GM13976 (cell line): ENCODE measurements around the gene ATP8B3.
"Not testable (repeated sequence)": the region's sequence is repeated elsewhere in the genome, so short reads cannot be mapped to it uniquely, and the experiment has no call there.

Experiments used
- DNase-seq: peaks from one replicate; pipeline ENCODE4 v3.0.0; 2012; ENCODE audit warnings: low spot score
- in situ Hi-C: fragments of 300-500 bp; cut with MboI; formaldehyde crosslinking; loops from one replicate; pipeline ENCODE4 v1.12.0; 2022; ENCODE audit warnings: low sequenced_read_pairs, mixed read lengths, inconsistent platforms; ENCODE audit not compliant: unreplicated experiment
- TF ChIP-seq, protein P1 (sequence below): IDR thresholded peaks from 2 replicates; pipeline ENCODE4 v1.5.1; 2012; ENCODE audit warnings: borderline replicate concordance, mild to moderate bottlenecking; ENCODE audit not compliant: insufficient read depth; ENCODE audit errors: extremely low read depth, missing control alignments, control extremely low read depth

Gene ATP8B3

DNA sequence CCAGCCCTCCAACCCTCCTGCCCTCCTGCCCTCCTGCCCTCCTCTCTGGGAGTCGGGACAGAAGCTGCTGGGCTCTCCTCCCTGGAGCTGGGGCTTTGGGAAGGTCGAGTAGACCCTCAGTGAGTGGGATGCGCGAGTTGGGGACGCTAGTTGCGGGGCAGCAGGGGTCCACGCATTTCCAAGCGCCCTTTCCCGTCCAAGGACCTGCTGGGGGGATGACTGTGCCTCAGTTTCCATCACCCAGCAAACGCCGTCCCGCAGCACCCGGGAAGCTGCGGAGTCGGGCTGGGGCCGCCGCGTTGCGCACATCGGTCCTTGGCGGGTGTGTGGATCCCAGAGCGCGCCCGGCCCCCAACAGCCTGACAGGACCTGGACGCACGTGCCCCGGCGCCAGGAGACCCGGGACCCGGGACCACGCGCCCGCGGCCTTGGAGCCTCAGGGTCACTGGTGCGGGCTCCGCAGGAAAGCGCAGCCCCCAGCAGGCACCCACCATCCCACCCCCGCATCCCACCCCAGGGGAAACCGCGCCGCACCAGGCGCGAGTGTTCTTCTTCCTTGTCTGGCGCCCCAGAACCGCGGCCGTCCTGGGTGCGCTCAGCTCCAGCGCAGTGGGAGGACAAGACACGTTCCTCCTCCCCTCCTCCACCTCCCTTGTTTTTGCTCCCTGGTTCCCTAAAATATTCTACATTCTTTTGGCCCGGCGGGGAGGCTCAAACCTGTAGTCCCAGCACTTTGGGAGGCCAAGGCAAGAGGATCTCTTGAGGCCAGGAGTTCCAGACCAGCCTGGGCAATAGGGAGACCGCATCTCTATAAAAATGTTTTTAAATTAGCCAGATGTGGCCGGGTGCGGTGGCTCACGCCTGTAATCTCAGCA, 49.6 kb downstream of the ATP8B3 start:
- TF ChIP-seq, protein P1, sequence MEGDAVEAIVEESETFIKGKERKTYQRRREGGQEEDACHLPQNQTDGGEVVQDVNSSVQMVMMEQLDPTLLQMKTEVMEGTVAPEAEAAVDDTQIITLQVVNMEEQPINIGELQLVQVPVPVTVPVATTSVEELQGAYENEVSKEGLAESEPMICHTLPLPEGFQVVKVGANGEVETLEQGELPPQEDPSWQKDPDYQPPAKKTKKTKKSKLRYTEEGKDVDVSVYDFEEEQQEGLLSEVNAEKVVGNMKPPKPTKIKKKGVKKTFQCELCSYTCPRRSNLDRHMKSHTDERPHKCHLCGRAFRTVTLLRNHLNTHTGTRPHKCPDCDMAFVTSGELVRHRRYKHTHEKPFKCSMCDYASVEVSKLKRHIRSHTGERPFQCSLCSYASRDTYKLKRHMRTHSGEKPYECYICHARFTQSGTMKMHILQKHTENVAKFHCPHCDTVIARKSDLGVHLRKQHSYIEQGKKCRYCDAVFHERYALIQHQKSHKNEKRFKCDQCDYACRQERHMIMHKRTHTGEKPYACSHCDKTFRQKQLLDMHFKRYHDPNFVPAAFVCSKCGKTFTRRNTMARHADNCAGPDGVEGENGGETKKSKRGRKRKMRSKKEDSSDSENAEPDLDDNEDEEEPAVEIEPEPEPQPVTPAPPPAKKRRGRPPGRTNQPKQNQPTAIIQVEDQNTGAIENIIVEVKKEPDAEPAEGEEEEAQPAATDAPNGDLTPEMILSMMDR, result no peak
- in situ Hi-C loops, result loop anchor here (5.0 to 10.0 kb wide), 2 partner anchors 88 to 220 kb away; no protein-coding TSS in a partner anchor

DNA sequence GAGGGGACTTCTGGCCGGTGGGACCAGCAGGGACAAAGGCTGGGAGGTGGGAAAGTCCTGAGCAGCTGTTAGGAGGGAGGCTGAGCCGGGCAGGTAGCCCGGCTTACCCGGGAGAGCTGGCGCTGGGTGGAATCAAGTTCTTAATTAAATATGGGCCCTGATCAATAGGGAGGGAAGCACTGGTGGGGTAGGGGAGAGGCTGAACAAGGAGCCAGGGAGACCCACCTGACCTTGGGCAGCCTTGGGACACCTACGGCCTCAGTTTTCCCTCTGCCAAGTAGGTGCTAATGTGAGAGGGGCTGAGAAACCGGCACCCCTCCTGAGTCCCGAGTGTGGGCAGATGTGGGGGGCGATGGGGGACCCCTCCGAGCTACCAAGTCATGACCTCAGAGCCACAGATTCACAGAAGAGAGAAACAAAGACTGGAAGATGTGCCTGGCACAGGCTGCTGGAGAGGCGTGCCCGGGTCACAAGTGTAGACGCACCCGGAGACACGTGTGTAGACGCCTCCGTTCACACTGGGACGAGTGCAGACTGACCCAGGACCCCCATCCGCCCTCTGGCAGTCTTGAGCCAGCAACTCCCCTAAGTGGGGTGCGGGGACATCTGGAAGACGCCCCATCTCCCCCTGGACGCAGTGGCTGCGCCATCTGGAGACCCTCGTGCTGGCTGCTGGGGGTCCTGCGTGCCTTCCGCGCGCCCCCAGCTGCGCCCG, 50.4 kb downstream of the ATP8B3 start:
- in situ Hi-C loops, result loop anchor here (5.0 to 10.0 kb wide), 2 partner anchors 87 to 219 kb away; no protein-coding TSS in a partner anchor
- DNase-seq, result no peak
- TF ChIP-seq, protein P1, result no peak

More for the DNA sequence above, 49.6 kb downstream of the ATP8B3 start:
- no peak for DNase-seq

DNA sequence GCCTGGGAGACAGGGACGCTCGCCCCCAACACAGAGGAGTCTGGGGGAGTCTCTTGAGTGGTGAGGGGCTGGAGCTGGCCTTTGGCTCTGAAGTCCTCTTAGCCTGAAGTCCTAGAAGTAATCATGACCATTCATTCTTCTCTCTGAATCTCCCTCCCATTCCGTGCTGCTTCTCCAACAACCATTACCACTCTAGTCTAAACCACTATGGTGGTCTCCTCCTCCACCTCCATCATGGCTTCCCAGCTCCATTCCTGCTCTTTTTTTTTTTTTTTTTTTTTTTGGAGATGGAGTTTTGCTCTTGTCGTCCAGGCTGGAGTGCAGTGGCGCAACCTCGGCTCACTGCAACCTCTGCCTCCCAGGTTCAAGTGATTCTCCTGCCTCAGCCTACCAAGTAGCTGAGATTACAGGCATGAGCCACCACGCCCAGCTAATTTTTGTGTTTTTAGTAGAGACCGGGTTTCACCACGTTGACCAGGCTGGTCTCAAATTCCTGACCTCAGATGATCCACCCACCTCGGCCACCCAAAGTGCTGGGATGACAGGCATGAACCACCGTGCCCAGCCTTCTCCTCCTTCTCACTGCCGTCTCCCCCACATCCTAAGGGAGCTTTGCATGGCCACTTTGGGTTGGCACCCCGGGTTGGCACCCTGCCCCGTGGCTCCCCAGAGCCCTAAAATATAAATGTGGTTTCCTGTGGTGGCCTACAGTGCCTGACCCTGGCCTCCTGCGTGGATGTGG, 51.1 kb downstream of the ATP8B3 start:
- not testable (repeated sequence) for DNase-seq
- in situ Hi-C loops, result loop anchor here (5.0 to 10.0 kb wide), 2 partner anchors 86 to 219 kb away; no protein-coding TSS in a partner anchor

DNA sequence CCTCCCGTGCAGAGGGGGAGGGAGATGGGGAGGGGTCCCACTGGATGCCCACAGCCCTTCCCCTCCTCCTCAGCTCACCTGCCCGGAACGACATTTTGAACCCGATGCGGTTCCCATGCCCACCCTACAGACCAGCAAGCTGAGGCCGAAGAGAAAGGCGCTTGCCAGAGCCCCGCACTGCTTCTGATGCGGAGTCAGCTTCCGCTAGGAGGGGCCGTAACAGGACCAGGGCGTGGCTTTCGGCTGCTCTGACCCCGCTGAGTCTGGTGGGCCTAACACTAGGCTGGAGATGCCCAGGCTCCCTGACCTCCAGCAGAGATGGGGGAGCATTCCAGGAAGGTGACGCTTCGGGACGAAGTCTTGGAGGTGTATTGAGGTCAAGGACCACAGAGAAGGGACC, 52.1 kb downstream of the ATP8B3 start:
- in situ Hi-C loops, result loop anchor here (5.0 to 10.0 kb wide), 2 partner anchors 85 to 218 kb away; no protein-coding TSS in a partner anchor
- TF ChIP-seq, protein P1, result no peak

DNA sequence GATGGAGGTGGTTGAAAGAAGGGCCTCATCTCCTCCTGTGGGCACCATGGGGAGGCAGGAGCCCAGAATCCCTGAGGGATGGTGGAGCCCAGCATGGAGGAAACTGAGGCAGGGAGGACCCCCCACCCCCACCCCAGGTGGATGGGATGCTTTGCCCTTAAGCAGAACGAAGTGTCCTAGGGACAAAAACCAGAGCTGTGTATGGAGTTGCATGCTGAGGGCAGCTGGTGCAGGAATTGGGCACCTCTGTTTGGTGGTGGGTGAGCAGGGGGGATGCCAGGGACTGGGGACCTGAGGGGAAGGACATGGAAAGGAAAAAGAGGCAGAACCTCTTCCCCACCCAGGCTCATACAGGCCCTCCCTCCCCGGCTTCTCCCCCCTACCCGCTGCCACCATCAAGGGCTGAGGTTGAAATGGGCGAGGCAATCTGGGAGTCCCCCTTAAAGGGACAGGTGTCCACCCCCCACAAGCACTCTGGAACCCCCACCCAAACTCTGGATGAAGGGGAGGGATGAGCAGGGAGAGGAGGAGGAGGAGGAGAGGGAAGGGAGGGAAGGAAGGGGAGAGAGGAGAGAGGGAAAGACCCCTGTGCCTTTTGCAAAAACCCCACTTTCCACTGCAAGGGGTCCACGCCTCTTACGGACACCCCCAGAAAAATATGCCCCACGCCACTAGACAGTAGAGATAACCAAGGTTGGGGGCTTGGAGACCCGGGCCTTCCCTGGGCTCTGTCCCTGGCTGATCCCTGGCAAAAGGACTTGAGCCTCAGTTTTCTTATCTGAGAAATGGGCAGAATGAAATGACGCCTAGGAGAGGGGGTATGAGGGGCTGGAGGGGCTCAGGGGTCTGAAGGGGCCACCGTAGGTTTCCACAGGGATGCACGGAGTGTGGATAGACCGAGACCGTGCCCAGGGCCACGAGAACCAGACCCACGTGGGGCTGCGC, 52.8 kb downstream of the ATP8B3 start:
- in situ Hi-C loops, result no loop called here

More for the DNA sequence above, 52.1 kb downstream of the ATP8B3 start:
- DNase-seq, result no peak

DNA sequence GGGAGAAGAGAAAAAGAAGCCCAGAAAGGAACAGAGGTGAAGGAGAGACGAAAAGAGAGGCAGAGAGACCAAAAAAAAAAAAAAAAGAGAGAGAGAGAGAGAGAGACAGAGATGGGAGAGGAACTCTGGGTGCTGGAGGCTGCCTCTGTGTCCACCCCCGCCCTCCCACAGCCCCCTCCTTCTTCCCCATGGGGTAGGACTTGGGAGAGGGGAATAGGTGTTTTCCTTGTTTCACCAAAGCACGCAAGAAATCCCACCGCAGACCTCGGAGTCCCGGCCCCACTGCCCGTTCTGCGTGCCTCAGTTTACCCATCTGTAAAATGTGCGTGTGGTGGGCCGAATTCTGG, 53.9 kb downstream of the ATP8B3 start:
- in situ Hi-C loops, result no loop called here
- no peak for DNase-seq
- TF ChIP-seq, protein P1, result no peak

More for the DNA sequence above, 52.8 kb downstream of the ATP8B3 start:
- DNase-seq, result no peak
- TF ChIP-seq, protein P1, result no peak
